ENCODE data around the gene ANKRD12. TPM values are rescaled to one million over a fixed set of nuclear protein-coding genes. Genes with fewer than 3 reads are reported as not detected.
A peak's percentile ranks its signal among the peaks of the same experiment; 100 is the strongest.

ANKRD12 gene
- total RNA-seq, 1 donor from 2014 or later, result 30.9 TPM

- Mint-ChIP-seq H3K4me1 (no peaks in the 10 kb centered on the region), H3K9me3 (no peaks in the 10 kb centered on the region), H3K27me3 (ENCODE audit: low read depth) (no peaks in the 10 kb centered on the region), H3K36me3 (ENCODE audit: low read depth) (peaks cover 10% of the 10 kb centered on the region), H3K4me3 (no peak overlapping the region), H3K27ac (ENCODE audit: unreplicated experiment) (no peak overlapping the region)
- TF ChIP-seq, protein P1, sequence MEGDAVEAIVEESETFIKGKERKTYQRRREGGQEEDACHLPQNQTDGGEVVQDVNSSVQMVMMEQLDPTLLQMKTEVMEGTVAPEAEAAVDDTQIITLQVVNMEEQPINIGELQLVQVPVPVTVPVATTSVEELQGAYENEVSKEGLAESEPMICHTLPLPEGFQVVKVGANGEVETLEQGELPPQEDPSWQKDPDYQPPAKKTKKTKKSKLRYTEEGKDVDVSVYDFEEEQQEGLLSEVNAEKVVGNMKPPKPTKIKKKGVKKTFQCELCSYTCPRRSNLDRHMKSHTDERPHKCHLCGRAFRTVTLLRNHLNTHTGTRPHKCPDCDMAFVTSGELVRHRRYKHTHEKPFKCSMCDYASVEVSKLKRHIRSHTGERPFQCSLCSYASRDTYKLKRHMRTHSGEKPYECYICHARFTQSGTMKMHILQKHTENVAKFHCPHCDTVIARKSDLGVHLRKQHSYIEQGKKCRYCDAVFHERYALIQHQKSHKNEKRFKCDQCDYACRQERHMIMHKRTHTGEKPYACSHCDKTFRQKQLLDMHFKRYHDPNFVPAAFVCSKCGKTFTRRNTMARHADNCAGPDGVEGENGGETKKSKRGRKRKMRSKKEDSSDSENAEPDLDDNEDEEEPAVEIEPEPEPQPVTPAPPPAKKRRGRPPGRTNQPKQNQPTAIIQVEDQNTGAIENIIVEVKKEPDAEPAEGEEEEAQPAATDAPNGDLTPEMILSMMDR (conservative IDR thresholded peaks at IDR 0.05), result no peak
- no peak for DNase-seq (ENCODE audit: low read depth, low spot score)
Measured at GRCh38 chr18:9188359-9189231, 52.0 kb downstream of the ANKRD12 start.

DNA sequence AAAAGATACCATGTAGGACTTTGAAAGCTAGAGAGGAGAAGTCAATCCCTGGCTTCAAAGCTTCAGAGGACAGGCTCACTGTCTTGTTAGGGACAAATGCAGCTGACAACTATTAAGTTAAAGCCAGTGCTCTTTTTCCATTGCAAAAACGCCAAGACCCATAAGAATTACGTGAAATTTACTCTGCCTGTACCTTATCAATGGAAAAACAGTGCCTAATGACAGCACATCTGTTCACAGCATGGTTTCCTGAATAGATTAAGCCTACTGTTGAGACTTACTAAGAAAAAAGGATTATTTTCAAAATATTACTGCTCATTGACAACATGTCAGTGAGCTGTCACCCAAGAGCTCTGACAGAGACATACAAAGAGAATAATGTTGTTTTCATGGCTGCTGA lies 52.9 kb downstream of the ANKRD12 start:
- no peak overlapping the region for H3K27ac Mint-ChIP-seq (ENCODE audit: unreplicated experiment)
- TF ChIP-seq, protein P1 (conservative IDR thresholded peaks at IDR 0.05), result no peak
- H3K27me3 Mint-ChIP-seq (ENCODE audit: low read depth), result no peaks in the 10 kb centered on the region
- H3K4me3 Mint-ChIP-seq, result no peak overlapping the region
- H3K4me1 Mint-ChIP-seq, result no peaks in the 10 kb centered on the region
- H3K9me3 Mint-ChIP-seq, result no peaks in the 10 kb centered on the region
- no peak for DNase-seq (ENCODE audit: low read depth, low spot score)
- H3K36me3 Mint-ChIP-seq (ENCODE audit: low read depth), result peaks cover 12% of the 10 kb centered on the region

- H3K4me3 Mint-ChIP-seq, result no peak overlapping the region
- no peak for DNase-seq (ENCODE audit: low read depth, low spot score)
- no peaks in the 10 kb centered on the region for H3K9me3 Mint-ChIP-seq
- H3K4me1 Mint-ChIP-seq, result no peaks in the 10 kb centered on the region
- H3K36me3 Mint-ChIP-seq (ENCODE audit: low read depth), result peaks cover 6% of the 10 kb centered on the region
- no peaks in the 10 kb centered on the region for H3K27me3 Mint-ChIP-seq (ENCODE audit: low read depth)
- TF ChIP-seq, protein P1 (conservative IDR thresholded peaks at IDR 0.05), result no peak
- peak overlapping the region; percentile 27 for H3K27ac Mint-ChIP-seq (ENCODE audit: unreplicated experiment)
Measured at GRCh38 chr18:9191658-9192256, 55.2 kb downstream of the ANKRD12 start.

DNA sequence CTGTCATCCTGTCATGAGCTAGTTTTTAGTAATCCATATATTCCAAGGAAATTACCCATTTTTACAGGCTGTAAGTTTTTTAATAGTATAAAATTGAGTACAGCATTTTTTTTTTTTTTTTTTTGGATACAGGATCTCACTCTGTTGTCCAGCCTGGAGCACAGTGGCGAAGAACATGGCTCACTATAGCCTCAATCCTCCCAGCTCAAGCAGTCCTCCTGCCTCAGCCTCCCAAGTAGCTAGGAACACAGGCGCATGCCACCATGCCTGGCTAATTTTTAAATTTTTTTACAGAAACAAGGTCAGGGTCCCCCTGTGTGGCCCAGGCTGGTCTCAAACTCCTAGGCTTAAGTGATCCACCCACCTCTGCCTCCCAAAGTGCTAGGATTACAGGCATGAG lies 56.5 kb downstream of the ANKRD12 start:
- no peaks in the 10 kb centered on the region for H3K27me3 Mint-ChIP-seq (ENCODE audit: low read depth)
- H3K27ac Mint-ChIP-seq (ENCODE audit: unreplicated experiment), result no peak overlapping the region
- DNase-seq (ENCODE audit: low read depth, low spot score), result no peak
- H3K4me1 Mint-ChIP-seq, result no peaks in the 10 kb centered on the region
- no peak overlapping the region for H3K4me3 Mint-ChIP-seq
- H3K9me3 Mint-ChIP-seq, result no peaks in the 10 kb centered on the region
- peaks cover 6% of the 10 kb centered on the region for H3K36me3 Mint-ChIP-seq (ENCODE audit: low read depth)
- TF ChIP-seq, protein P1 (conservative IDR thresholded peaks at IDR 0.05), result no peak

DNA sequence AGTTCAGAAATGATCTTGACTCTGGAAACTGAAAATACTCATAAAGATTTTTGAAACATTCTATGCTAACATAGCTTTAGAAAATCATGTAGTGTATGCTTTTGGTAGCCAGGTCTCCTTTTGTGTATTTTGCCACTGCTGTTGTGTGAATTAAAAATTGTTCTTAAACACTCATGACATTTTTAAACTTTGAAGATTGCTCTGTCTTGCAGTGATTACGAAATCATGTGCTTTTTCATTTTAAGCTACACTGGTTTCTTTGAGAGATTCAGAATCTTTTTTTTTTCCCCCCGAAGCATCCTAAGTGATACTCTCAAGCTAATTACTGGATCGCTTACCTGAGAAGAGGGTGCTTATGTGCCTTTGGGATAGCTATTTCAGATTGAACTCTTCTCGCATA lies 60.0 kb downstream of the ANKRD12 start:
- TF ChIP-seq, protein P1 (conservative IDR thresholded peaks at IDR 0.05), result no peak
- Mint-ChIP-seq H3K27ac (ENCODE audit: unreplicated experiment) (no peak overlapping the region), H3K27me3 (ENCODE audit: low read depth) (no peaks in the 10 kb centered on the region), H3K36me3 (ENCODE audit: low read depth) (peaks cover 3% of the 10 kb centered on the region), H3K4me1 (no peaks in the 10 kb centered on the region), H3K4me3 (no peak overlapping the region), H3K9me3 (no peaks in the 10 kb centered on the region)
- DNase-seq (ENCODE audit: low read depth, low spot score), result no peak

All from neural crest cell (in vitro differentiated cells).